Mucosa of descending colon (tissue), 3 donors: ENCODE results near the gene FUS. TPM values are rescaled to one million over a fixed set of nuclear protein-coding genes. Genes with fewer than 3 reads are reported as not detected.
A peak's percentile ranks its signal among the peaks of the same experiment; 100 is the strongest.
"Not testable (repeated sequence)": the region's sequence is repeated elsewhere in the genome, so short reads cannot be mapped to it uniquely, and the experiment has no call there.

ENCODE experiments used
- ATAC-seq: fragments of 200-7000 bp; cut with Tn5 transposase; one replicate; pipeline ENCODE4 v1.9.1; 2020; ENCODE audit warnings: mild to moderate bottlenecking, moderate library complexity
- DNase-seq, 3 donors: peaks; one replicate each; pipeline ENCODE4 v3.0.0-alpha.2; 2020
- H3K36me3 ChIP-seq: fragments of 200-600 bp; one replicate; pipeline ENCODE4 v1.8.0; 2021; ENCODE audit warnings: low read depth, mild to moderate bottlenecking
- H3K4me1 ChIP-seq: fragments of 200-600 bp; one replicate; pipeline ENCODE4 v1.8.0; 2021; ENCODE audit warnings: low read depth, mild to moderate bottlenecking
- H3K4me3 ChIP-seq: fragments of 200-600 bp; one replicate; pipeline ENCODE4 v1.8.0; 2021; ENCODE audit warnings: mild to moderate bottlenecking
- H3K9me3 ChIP-seq: fragments of 200-600 bp; one replicate; pipeline ENCODE4 v1.8.0; 2021; ENCODE audit warnings: mild to moderate bottlenecking
- intact Hi-C, 2 donors: fragments of 100-400 bp; cut with DNase I in 1 of 2; cut with micrococcal nuclease in 1 of 2; formaldehyde crosslinking; loops; one replicate each; pipeline versions ENCODE4 v1.11.0 to v1.11.1; 2022; cut with DNase I, micrococcal nuclease
- total RNA-seq, 3 donors: library from RNA; stranded (reverse); fragmentation: NEBNext Ultra II Directional in 2 of 3; extraction: Animal tissue kit (Norgen Biotek cat#: 25700) in 2 of 3; gene quantifications; one replicate each; pipeline versions ENCODE4 v1.2.1 to v1.2.4, GENCODE V29; 2021 to 2023
- TF ChIP-seq, protein P1 (sequence below): fragments of 200-600 bp; IDR thresholded peaks from one replicate; pipeline ENCODE4 v1.8.0; 2022; ENCODE audit warnings: antibody characterized with exemption, mild to moderate bottlenecking
- donor health status: DM: no; HTN: no; CAD: no; lungs with moderate emphysema.
- donor health status: DM: no; HTN: no; CAD: no.
- donor health status: DM: no; HTN: yes; CAD: no.

FUS gene
- total RNA-seq, 3 donors from 2014 or later, result 167 to 264 (median 189) TPM

DNA sequence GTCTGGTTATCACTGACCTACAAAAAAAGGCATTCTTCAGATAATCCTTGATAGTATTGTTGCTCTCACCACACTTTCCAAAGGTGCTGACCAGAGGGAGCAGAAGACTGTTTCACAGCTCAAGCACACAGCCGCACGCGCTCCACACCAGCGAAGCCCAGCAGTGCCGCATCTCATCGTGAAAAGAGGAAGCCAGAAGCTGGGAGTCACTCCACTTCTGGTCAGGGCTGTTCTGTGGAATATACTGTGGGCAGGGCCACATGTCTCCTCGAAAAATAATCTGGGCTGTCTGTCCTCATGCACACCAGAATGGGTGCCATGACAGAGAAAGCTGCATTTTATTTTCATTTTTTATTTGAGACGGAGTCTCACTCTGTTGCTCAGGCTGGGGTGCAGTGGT is 22.8 kb upstream of the FUS start:
- H3K9me3 ChIP-seq, result no peaks in the 10 kb centered on the region
- DNase-seq (no peak), ATAC-seq (peak; percentile 49)
- no peaks in the 10 kb centered on the region for H3K4me1 ChIP-seq
- intact Hi-C loops, result no loop called here
- TF ChIP-seq, protein P1, sequence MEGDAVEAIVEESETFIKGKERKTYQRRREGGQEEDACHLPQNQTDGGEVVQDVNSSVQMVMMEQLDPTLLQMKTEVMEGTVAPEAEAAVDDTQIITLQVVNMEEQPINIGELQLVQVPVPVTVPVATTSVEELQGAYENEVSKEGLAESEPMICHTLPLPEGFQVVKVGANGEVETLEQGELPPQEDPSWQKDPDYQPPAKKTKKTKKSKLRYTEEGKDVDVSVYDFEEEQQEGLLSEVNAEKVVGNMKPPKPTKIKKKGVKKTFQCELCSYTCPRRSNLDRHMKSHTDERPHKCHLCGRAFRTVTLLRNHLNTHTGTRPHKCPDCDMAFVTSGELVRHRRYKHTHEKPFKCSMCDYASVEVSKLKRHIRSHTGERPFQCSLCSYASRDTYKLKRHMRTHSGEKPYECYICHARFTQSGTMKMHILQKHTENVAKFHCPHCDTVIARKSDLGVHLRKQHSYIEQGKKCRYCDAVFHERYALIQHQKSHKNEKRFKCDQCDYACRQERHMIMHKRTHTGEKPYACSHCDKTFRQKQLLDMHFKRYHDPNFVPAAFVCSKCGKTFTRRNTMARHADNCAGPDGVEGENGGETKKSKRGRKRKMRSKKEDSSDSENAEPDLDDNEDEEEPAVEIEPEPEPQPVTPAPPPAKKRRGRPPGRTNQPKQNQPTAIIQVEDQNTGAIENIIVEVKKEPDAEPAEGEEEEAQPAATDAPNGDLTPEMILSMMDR, result no peak
- no peak overlapping the region for H3K4me3 ChIP-seq
- no peaks in the 10 kb centered on the region for H3K36me3 ChIP-seq

DNA sequence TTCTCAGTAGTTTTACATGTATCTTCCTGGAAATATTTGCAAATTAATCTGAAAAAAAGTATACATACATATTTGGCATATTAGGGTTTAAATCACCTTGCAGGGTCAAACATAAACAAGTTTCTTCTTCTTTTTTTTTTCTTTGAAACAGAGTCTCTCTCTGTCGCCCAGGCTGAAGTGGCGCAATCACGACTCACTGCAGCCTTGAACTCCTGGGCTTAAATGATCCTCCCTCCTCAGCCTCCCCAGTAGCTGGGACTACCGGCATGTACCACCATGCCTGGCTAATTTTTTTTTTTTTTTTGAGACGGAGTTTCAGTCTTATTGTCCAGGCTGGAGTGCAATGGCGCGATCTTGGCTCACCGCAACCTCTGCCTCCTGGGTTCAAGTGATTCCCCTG is 12.6 kb upstream of the FUS start:
- ATAC-seq (no peak), DNase-seq (no peak)
- intact Hi-C loops, result no loop called here
- Histone ChIP-seq H3K4me3 (no peak overlapping the region), H3K9me3 (no peaks in the 10 kb centered on the region), H3K36me3 (no peaks in the 10 kb centered on the region), H3K4me1 (no peaks in the 10 kb centered on the region)
- TF ChIP-seq, protein P1, result no peak

DNA sequence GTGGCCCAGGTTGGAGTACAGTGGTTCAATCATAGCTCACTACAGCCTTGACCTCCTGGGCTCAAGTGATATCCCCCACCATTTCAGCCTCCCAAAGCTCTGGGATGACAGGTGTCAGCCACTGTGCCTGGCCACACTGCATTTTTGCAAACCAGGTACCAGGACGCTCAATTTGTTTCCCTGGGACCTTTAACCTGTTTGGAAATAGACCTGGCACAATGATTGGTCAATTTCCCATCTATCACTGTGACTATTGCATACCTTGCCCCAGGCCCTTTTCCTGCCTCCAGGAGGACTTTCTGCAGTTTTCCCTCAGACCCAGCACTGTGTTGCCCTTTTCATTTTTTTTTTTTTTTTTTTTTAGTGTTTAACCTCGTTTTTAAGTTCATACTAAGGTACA is 11.1 kb upstream of the FUS start:
- DNase-seq, result no peak
- H3K9me3 ChIP-seq, result no peaks in the 10 kb centered on the region
- intact Hi-C loops, result no loop called here
- no peaks in the 10 kb centered on the region for H3K36me3 ChIP-seq
- no peaks in the 10 kb centered on the region for H3K4me1 ChIP-seq
- no peak for ATAC-seq
- TF ChIP-seq, protein P1, result no peak
- no peak overlapping the region for H3K4me3 ChIP-seq

DNA sequence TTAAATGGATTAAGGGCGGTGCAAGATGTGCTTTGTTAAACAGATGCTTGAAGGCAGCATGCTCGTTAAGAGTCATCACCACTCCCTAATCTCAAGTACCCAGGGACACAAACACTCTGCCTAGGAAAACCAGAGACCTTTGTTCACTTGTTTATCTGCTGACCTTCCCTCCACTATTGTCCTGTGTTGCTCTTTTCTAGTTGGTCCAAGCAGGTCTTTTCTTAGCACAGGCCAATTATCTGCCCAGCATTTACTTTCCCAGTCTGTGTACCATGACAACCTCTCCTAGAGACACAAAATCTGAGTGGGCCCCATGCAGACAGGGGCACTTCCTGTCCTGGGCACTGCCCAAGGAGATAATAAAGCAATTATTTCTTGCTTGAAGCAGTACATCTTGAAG is 9.9 kb upstream of the FUS start:
- H3K4me3 ChIP-seq, H3K4me1 ChIP-seq, DNase-seq, H3K9me3 ChIP-seq, H3K36me3 ChIP-seq, intact Hi-C loops: not testable (repeated sequence)
- peak; percentile 30 for ATAC-seq

DNA sequence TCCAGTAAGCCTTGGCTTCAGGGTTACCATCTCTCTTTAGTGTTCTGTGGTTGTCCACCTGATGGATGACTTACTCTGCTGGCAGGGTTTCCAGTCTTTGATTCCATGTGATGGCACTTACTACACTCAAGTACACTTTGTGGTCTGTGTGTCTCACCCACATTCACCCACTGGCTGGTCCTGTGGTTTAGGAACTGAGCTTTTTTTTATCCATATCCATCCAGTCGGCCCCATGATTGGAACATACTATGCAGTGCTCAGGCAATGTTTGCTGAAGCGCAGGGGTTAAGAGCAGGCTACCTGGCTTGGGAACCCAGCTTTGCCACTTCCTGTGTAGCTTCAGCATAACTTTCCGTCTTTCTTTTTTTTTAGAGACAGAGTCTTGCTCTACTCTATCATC is 2.8 kb upstream of the FUS start:
- H3K9me3 ChIP-seq, result no peaks in the 10 kb centered on the region
- ATAC-seq, result no peak
- intact Hi-C loops, result no loop called here
- peak in 1 of 3 donors; percentile 14 for DNase-seq
- peaks cover 18% of the 10 kb centered on the region for H3K4me1 ChIP-seq
- no peak overlapping the region for H3K4me3 ChIP-seq
- H3K36me3 ChIP-seq, result no peaks in the 10 kb centered on the region
- TF ChIP-seq, protein P1, result no peak

DNA sequence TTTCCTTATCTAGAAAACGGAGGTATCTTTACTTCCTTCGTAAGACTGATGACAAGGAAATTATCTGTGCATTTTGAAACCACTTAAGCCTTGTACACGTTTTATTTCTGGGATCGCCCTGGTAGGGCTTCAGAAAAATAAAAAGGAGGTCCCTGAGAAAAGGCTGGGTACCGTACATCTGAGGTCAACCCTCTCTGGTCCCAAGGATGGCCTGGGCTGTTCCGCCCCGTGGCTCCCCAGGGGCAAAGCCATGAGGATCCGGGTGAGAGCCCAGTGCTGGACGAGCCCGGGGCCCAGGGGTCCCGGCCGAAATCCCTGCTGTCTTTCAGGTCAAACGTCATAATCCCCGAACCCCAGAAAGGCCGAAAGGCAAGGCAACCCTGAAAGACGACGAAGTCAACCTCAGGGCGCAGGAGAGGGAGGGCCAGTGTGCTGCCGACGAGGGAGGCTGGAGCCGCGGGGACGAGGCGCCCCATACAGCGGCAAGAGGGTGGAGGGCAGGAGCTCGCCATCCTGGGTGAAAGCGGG is 656 bp upstream of the FUS start:
- DNase-seq (no peak), ATAC-seq (peak; percentile 3)
- TF ChIP-seq, protein P1, result no peak
- H3K36me3 ChIP-seq, result no peaks in the 10 kb centered on the region
- intact Hi-C loops, result no loop called here
- peaks cover 24% of the 10 kb centered on the region for H3K4me1 ChIP-seq
- peak overlapping the region; percentile 40 for H3K4me3 ChIP-seq
- H3K9me3 ChIP-seq, result no peaks in the 10 kb centered on the region
